GM12892 (cell line): Measurements from ENCODE around the gene NOS1.

Source experiments
- POLR2A ChIP-seq: IDR thresholded peaks from 2 replicates; pipeline ENCODE4 v1.6.1; 2011; ENCODE audit warnings: low read depth, low read length, control low read depth
- POLR2AphosphoS5 ChIP-seq: IDR thresholded peaks from 2 replicates; pipeline ENCODE4 v1.6.1; 2011; ENCODE audit warnings: low read depth, low read length, control low read depth
- TAF1 ChIP-seq: IDR thresholded peaks from 2 replicates; pipeline ENCODE4 v1.6.1; 2011; ENCODE audit warnings: low read depth, mild to moderate bottlenecking, control low read depth, low read length, borderline replicate concordance

- no peak for TF ChIP-seq POLR2A
- TF ChIP-seq POLR2AphosphoS5, result no peak
- TF ChIP-seq TAF1, result no peak
Observed at GRCh38 chr12:117334855-117335587, 26.4 kb downstream of the NOS1 start.
